GM12864 (cell line): Measurements from ENCODE around the gene ADGRG4.

Experiments
- DNase-seq: peaks from one replicate; pipeline ENCODE4 v3.0.0-alpha.2; 2011; ENCODE audit warnings: low read depth
- H3K4me3 ChIP-seq: 2 replicates; pipeline ENCODE4 v1.5.1; 2011; ENCODE audit warnings: mild to moderate bottlenecking, low read depth, low read length, control low read depth
- TF ChIP-seq, protein P1 (sequence below): IDR thresholded peaks from 2 replicates; pipeline ENCODE4 v1.5.1; 2011; ENCODE audit warnings: low read depth, mild to moderate bottlenecking, moderate library complexity, low read length, control low read depth, inconsistent platforms; ENCODE audit errors: missing control alignments

ADGRG4 gene

DNA sequence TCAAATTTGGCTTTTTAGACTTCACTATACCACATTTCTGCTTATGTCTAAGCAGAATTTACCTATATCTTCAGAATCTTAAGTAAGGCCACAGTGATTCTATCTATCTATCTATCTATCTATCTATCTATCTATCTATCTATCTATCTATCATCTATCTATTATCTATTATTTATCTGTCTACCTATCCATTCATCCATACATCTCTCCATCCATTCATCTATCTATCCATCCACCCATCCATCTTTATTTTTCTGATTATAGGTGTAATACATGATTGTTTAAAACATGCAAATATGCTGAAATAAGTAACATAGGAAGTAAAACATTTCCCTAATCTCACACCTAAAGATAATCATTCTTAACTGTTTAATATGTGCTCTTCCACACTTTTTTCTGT lies 18.8 kb downstream of the ADGRG4 start:
- no peak for DNase-seq
- TF ChIP-seq, protein P1, sequence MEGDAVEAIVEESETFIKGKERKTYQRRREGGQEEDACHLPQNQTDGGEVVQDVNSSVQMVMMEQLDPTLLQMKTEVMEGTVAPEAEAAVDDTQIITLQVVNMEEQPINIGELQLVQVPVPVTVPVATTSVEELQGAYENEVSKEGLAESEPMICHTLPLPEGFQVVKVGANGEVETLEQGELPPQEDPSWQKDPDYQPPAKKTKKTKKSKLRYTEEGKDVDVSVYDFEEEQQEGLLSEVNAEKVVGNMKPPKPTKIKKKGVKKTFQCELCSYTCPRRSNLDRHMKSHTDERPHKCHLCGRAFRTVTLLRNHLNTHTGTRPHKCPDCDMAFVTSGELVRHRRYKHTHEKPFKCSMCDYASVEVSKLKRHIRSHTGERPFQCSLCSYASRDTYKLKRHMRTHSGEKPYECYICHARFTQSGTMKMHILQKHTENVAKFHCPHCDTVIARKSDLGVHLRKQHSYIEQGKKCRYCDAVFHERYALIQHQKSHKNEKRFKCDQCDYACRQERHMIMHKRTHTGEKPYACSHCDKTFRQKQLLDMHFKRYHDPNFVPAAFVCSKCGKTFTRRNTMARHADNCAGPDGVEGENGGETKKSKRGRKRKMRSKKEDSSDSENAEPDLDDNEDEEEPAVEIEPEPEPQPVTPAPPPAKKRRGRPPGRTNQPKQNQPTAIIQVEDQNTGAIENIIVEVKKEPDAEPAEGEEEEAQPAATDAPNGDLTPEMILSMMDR, result no peak
- H3K4me3 ChIP-seq, result no peak overlapping the region

DNA sequence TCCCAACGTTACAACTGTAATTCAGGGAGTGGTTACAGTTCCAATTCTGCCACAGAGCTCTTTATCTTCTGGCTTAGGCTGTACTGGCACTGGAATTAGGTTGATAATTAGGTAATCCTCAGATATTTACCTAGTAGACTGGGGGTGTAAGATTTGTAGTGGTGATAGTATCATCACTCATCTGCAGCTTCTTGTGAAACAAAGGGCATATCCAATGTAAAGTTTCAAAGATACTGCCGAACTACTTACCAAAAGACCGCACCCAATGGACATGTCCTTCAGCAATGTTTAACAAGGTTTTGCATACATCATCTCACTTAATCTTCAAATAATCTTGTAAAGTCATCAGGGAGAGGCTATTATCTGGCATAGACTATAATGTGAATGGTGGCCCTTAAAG lies 20.8 kb downstream of the ADGRG4 start:
- TF ChIP-seq, protein P1, result no peak
- DNase-seq, result no peak
- H3K4me3 ChIP-seq, result no peak overlapping the region

DNA sequence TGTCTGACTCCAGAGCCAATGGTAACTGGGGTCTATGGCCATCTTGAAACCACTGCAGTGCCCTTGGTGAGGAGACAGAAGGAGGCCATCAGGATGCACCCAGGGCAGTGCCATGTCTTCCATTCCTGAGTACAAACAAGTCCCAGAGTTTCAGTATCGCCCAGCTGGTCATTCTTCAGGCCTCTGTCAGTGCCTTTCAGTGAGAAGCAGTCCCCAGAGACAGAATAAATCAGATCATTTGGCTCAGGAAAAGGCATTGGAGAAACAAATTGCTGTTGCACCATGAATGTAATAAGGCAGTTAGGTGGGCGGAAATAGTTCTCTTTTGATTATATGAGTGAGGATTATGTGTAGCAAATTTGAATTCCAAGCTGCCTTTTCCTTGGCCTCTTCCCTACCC lies 21.3 kb downstream of the ADGRG4 start:
- TF ChIP-seq, protein P1, result no peak
- no peak for DNase-seq
- H3K4me3 ChIP-seq, result no peak overlapping the region

DNA sequence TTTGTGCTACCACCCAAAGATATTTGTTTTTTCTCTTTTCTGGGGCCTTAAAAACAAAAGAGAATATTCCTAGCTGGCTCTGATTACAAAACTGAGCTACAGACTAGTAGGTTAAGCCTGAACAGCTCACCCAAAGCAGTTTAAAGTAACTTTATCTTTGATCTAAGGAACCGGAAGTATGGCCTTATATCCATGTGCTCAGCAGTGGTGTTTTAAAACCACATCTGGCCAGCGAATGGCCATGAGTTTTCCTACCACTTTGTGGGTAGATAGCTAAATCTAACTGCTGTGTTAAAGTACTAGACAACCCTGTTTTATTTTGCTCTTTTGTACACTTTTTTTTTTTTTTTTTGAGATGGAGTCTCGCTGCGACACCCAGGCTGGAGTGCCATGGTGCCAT lies 24.6 kb downstream of the ADGRG4 start:
- DNase-seq, result no peak
- TF ChIP-seq, protein P1, result no peak

DNA sequence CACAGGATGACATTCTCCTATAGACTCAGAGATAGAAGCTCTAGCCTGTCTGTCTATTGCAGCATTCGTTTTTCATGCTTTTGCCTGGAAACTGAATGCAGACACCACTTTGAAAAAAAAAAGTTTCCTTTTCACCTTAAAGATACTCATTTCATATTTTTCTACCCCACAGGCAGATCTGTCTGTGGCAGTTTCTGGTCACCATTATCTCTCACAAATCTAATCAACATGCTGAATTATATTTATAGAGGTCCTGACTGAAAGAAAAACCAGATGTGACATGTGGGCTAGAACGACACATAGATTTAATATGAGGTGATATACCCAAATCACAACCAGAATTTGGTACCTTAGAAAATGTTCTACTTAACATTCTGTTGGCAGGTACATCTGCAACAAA lies 28.2 kb downstream of the ADGRG4 start:
- TF ChIP-seq, protein P1, result no peak
- DNase-seq, result no peak
- no peak overlapping the region for H3K4me3 ChIP-seq

More for the DNA sequence above, 24.6 kb downstream of the ADGRG4 start:
- H3K4me3 ChIP-seq, result no peak overlapping the region

DNA sequence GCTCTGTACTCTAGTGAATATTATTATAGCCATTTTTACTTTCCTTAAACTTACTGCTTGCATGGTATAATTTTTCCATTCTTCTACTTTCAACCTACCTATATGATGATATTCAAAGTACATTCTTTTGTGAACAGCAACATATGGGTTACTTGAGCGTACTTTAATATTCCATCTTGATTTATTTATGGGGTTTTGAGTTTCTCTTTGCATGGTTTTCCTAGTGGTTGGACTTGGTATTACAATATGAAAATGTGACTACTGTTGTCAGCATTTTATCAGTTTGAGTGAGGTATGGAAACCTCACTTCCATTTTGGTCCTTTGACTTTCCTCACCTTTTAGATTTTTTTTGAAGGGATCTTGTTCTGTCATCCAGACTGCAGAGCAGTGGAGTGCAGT lies 35.9 kb downstream of the ADGRG4 start:
- DNase-seq, result no peak
- H3K4me3 ChIP-seq, result no peak overlapping the region
- TF ChIP-seq, protein P1, result peak; percentile 32

DNA sequence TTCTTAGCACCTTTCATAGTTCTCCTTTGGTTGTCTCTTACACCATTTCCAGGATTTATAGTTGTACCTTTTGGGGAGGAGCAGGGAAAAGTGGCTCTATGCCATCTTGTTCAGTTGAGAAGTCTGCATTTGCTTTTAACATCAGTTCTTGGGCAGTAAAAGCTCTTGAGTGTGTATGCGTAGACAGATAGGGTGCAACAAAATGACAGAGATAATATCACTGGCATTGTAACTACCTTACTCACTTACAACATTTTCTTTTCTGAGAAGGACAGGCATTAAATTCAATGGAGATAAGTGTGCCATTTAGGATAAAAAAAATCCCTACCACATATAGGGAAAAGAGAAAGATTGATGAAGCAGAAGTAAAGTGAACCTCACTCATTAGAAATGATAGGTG lies 38.9 kb downstream of the ADGRG4 start:
- DNase-seq, result no peak
- no peak overlapping the region for H3K4me3 ChIP-seq
- TF ChIP-seq, protein P1, result no peak
